Measurements from ENCODE around the gene GRID1.

GRID1 gene

GRCh38 chr10:86348321-86349210 is 18.0 kb downstream of the GRID1 start:
- no peak for TF ChIP-seq CTCF (IDR thresholded peaks at IDR 0.05; ENCODE audit: low read depth, low read length)
- H3K4me3 ChIP-seq (replicated peaks in 1 of 2; ENCODE audit: low read depth in 2 of 2, low read length in 2 of 2), result no peak overlapping the region
- no peak for DNase-seq (ENCODE audit: low read depth in 2 of 2)

GRCh38 chr10:86347856-86348255 is 18.7 kb downstream of the GRID1 start:
- H3K4me3 ChIP-seq (replicated peaks in 1 of 2; ENCODE audit: low read depth in 2 of 2, low read length in 2 of 2), result no peak overlapping the region
- no peak for TF ChIP-seq CTCF (IDR thresholded peaks at IDR 0.05; ENCODE audit: low read depth, low read length)
- DNase-seq (ENCODE audit: low read depth in 2 of 2), result no peak

GRCh38 chr10:86346799-86347665 is 19.6 kb downstream of the GRID1 start:
- no peak overlapping the region for H3K4me3 ChIP-seq (replicated peaks in 1 of 2; ENCODE audit: low read depth in 2 of 2, low read length in 2 of 2)
- TF ChIP-seq CTCF (IDR thresholded peaks at IDR 0.05; ENCODE audit: low read depth, low read length), result no peak
- DNase-seq (ENCODE audit: low read depth in 2 of 2), result no peak

GRCh38 chr10:86345859-86346798 is 20.5 kb downstream of the GRID1 start:
- no peak for TF ChIP-seq CTCF (IDR thresholded peaks at IDR 0.05; ENCODE audit: low read depth, low read length)
- no peak for DNase-seq (ENCODE audit: low read depth in 2 of 2)
- no peak overlapping the region for H3K4me3 ChIP-seq (replicated peaks in 1 of 2; ENCODE audit: low read depth in 2 of 2, low read length in 2 of 2)

GRCh38 chr10:86345296-86345858 is 21.2 kb downstream of the GRID1 start:
- no peak overlapping the region for H3K4me3 ChIP-seq (replicated peaks in 1 of 2; ENCODE audit: low read depth in 2 of 2, low read length in 2 of 2)
- DNase-seq (ENCODE audit: low read depth in 2 of 2), result no peak
- no peak for TF ChIP-seq CTCF (IDR thresholded peaks at IDR 0.05; ENCODE audit: low read depth, low read length)

GRCh38 chr10:86344714-86345161 is 21.9 kb downstream of the GRID1 start:
- TF ChIP-seq CTCF (IDR thresholded peaks at IDR 0.05; ENCODE audit: low read depth, low read length), result no peak
- no peak overlapping the region for H3K4me3 ChIP-seq (replicated peaks in 1 of 2; ENCODE audit: low read depth in 2 of 2, low read length in 2 of 2)
- DNase-seq (ENCODE audit: low read depth in 2 of 2), result no peak
